GM12891 (cell line): ENCODE results near the gene PPP4R1.

Experiments
- DNase-seq: peaks from one replicate; pipeline ENCODE4 v3.0.0; 2011; ENCODE audit warnings: low spot score; ENCODE audit not compliant: insufficient read length
- FAIRE-seq: peaks from 2 replicates; lab custom pipeline; 2011; peaks lifted over from hg19 to GRCh38; lab: Jason Lieb, UNC
- PAX5 ChIP-seq: IDR thresholded peaks from 2 replicates; pipeline ENCODE4 v1.6.1; 2011; ENCODE audit warnings: low read length, moderate library complexity, mild to moderate bottlenecking; ENCODE audit not compliant: insufficient read depth, severe bottlenecking
- POLR2A ChIP-seq: IDR thresholded peaks from 2 replicates; pipeline ENCODE4 v1.6.1; 2011; ENCODE audit warnings: low read depth, low read length, control low read depth
- POLR2AphosphoS5 ChIP-seq: IDR thresholded peaks from 2 replicates; pipeline ENCODE4 v1.6.1; 2011; ENCODE audit warnings: low read depth, low read length, control low read depth
- POU2F2 ChIP-seq: IDR thresholded peaks from 2 replicates; pipeline ENCODE4 v1.6.1; 2011; ENCODE audit warnings: low read depth, mild to moderate bottlenecking, control low read depth, low read length, moderate library complexity
- SPI1 ChIP-seq: IDR thresholded peaks from 2 replicates; pipeline ENCODE4 v1.6.1; 2011; ENCODE audit warnings: low read depth, low read length, control low read depth
- TAF1 ChIP-seq: IDR thresholded peaks from 2 replicates; pipeline ENCODE4 v1.6.1; 2011; ENCODE audit warnings: low read depth, low read length, control low read depth

Gene PPP4R1

DNA sequence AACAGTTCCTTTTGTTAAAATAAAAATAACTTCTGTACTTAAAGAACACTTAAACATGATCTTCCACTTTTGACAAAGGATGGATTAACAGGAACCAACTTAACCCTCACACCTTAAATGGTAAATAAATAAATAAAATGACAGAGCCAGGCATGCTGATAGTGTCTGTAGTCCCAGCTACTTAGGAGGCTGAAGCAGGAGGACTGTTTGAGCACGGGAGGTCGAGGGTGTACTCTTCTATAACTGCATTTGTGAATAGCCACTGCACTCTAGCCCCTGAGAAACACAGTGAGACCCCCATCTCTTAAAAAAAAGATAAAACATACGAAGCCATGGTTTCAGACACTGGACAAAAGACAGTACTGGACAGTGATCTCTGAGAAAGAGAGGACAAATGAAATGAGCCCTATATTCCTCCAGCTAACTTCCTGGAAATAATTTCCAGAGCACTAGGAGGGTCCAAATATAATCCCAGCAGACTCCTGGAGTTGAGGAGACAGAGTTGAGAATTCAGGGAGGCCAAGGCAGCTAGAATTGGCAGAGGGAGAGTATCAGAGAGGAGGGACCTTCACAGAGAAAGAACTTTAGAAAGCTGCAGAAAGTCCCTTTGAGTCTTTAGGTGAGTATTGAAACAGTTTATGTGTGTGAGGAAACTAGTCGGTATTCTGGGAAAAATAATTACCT lies 17.4 kb downstream of the PPP4R1 start:
- FAIRE-seq (no peak), DNase-seq (no peak)
- TF ChIP-seq POU2F2: no peak
- TF ChIP-seq POLR2A: no peak
- no peak for TF ChIP-seq TAF1
- TF ChIP-seq POLR2AphosphoS5: no peak
- no peak for TF ChIP-seq PAX5
- no peak for TF ChIP-seq SPI1

DNA sequence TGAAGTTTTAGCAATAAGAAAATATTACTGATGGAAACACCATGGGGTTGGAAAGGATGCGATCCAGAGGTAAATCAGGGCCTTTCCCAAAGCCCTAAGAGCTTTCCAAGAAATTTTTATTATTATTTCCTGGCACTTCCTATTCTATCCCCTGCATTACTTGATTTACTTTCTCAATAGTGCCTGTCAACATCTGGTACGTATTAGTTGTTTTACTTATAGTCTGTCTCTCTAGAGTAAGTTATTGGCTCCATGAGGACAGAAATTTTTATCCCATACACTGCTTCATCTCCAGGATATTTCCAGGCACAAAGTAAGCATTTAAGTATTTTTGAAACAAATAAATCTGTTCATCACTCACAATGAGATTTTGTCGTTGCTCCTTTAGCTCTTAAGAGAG lies 18.1 kb downstream of the PPP4R1 start:
- DNase-seq: no peak
- TF ChIP-seq POU2F2: no peak
- TF ChIP-seq PAX5: no peak
- TF ChIP-seq TAF1: no peak
- no peak for FAIRE-seq

DNA sequence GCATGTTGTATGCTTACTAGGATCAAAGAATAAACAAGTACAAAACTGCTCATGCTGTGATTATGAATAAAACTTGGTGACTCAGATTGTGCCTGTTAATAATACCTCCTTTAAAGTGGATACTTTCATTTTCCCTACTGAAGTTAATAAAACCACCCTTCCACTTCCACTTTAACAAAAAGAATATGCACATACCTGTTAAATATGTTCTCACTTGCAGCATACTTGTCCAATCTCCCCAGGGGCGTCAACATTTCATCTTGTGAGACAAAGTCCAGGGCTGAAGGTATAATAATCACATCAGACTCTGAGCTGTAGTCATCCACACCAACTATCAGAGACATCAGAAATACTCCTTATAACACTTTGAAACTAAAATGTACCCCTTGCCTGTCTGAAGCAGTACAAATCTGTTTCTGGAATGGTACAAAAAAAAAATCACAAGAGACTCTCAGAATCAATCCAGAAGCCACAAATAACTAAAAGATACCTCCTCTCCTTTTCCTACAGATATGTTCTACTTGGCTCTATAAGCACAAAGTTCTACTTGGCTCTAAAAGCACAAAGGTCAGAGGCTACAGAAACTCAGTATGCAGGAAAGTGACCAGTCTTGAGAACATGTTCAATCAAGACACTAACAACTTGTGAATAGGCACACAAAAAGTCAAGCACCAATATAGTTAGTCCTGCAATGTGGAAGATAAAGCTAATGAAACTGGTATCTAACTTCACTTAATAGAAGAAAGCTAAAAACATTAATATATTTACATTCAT lies 19.3 kb downstream of the PPP4R1 start:
- DNase-seq (no peak), FAIRE-seq (peak; percentile 70)
- TF ChIP-seq POLR2AphosphoS5: no peak
- no peak for TF ChIP-seq POU2F2
- TF ChIP-seq PAX5: no peak
- peak; percentile 43; the same call in 1 of the 2 replicates for TF ChIP-seq SPI1
- TF ChIP-seq POLR2A: no peak
- TF ChIP-seq TAF1: no peak

DNA sequence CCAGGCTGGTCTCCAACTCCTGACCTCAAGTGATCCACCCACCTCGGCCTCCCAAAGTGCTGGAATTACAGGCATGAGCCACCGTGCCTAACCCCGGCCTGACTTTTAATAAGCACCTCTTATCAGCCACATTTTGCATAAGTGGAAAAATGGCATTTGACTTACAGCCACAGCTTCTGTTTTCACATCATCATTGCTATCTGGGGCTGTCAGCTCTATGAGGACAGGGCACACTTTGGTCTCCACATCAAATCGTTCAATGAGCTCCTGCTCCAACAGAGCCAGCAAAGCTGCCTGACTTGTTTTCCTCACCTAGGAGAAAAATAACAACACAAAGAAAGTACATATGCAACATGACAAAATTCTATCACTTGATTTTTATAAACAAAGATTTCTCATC lies 26.4 kb downstream of the PPP4R1 start:
- DNase-seq: no peak
- FAIRE-seq: no peak
- TF ChIP-seq POLR2AphosphoS5 (no peak), POU2F2 (no peak), TAF1 (no peak), PAX5 (no peak), SPI1 (no peak), POLR2A (no peak)

DNA sequence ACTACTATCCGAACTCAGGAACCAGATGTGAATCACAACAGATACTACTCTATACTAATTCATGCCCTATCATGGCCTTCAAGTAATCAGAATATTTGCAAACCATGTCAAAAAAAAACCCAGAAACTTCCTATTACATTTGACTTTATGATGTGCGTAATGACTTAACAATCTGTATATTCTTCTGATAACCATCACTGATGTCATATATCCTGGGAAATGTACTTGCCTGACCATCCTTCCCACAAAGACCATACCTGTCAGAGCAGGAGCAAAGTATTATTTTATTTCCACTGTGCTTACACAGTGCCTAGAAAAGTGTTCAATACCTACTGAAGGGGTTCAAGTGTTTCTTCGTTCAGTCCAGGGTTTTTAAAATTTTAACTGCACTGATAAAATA lies 27.5 kb downstream of the PPP4R1 start:
- FAIRE-seq: no peak
- DNase-seq: no peak
- TF ChIP-seq POLR2AphosphoS5: no peak

DNA sequence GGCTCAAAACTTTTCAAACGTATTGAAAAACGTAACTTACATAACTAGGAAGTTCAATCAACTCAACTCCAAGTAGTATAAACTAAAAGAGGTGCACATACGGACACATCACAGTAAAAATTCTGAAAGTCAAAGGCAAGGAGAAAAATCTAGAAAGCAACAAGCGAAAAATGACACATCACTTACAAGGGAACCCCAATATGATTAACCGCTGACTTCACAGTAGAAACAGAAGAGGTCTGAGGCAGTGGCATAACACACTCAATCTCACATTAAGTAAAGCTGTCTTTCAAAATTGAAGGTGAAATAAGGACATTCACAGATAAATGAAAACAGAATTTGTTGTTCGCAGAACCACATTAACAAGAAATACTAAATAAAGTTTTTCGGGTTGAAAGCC lies 32.7 kb downstream of the PPP4R1 start:
- no peak for TF ChIP-seq POLR2AphosphoS5
- TF ChIP-seq TAF1: no peak
- TF ChIP-seq PAX5: no peak
- TF ChIP-seq POU2F2: no peak
- no peak for TF ChIP-seq SPI1
- TF ChIP-seq POLR2A: no peak
- no peak for DNase-seq
- FAIRE-seq: no peak

DNA sequence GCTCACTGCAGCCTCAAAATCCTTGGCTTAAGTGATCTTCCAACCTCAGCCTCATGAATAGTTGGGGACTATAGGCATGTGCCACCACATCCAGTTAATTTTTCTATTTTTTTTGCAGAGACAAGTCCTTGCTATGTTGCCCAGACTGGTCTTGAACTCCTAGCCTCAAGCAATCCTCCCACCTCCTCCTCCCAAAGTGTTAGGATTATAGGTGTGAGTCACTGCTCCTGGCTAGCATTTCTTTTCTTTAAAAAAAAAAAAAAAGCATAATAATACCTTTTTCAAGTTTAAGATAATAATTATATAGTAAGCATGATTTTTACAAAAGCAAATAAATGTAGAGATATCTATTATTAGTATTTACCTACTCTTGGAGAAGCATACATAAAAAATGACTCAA lies 36.1 kb downstream of the PPP4R1 start:
- DNase-seq (no peak), FAIRE-seq (no peak)
- no peak for TF ChIP-seq PAX5

DNA sequence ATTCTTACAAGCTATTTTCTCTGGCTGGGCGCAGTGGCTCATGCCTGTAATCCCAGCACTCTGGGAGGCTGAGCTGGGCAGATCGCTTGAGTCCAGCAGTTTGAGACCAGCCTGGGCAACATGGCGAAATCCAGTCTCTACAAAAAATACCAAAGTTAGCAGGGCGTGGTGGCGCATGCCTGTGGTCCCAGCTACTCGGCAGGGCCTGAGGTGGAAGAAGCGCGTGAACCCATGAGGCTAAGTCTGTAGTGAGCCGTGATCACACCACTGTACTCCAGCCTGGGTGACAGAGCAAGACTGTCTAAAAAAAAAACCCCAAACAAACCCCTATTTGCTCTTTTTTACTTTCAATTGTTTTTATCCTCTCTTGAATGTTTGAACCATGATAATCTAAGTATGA lies 37.0 kb downstream of the PPP4R1 start:
- TF ChIP-seq POU2F2 (no peak), PAX5 (no peak), SPI1 (no peak), TAF1 (no peak)
- DNase-seq (no peak), FAIRE-seq (no peak)

DNA sequence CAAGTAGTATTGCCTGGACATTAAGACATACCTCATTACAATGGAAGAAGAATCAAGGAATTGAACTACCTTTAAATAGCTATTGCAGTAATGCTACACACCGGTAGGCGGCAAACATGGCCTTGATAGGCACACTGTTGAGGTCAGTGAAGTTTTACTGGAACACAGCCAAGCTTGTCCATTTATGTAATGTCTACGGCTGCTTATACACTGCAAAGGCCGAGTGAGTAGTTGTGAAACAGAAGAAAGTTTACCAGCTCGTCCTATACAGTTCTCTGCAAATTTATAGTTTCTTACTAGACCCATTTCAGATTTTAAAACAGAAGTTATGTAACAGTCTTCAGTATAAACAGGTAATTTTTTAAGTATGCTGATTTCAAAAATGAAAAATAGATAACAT lies 38.8 kb downstream of the PPP4R1 start:
- no peak for DNase-seq
- TF ChIP-seq SPI1 (no peak), PAX5 (no peak), POLR2AphosphoS5 (no peak), TAF1 (no peak), POU2F2 (no peak), POLR2A (no peak)
- no peak for FAIRE-seq

DNA sequence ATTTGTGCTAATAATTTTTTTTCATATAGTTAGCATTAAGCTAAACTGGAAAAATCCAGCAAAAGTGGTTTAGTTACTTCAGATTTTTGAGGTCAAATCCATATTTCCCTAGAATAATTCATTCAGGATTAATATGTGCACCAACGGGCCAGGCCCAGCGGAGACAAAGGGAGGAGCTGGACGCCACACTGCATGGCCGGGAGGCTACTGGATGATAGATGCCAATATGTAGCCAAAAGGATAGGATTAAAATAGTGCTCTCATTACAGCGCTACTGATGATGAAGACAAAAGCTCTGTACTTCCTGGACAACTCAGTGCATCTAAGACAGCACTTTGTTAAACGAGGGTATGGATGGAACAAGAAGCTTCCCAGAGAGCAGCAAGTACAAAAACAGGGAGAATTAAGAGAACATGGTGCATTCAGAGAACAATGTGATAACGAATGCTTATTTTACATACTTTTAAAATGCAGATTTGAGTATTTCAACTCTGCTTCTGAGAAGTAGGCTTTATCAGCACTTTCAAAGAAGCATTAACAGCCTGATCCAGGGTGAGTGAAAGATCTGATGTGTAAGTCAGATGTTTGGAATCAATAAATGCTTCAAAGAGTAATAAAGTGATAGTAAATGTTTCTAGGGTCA lies 39.8 kb downstream of the PPP4R1 start:
- FAIRE-seq: peak; percentile 9
- TF ChIP-seq POLR2A (no peak), PAX5 (no peak), POU2F2 (no peak), SPI1 (no peak), POLR2AphosphoS5 (no peak), TAF1 (no peak)
- no peak for DNase-seq

DNA sequence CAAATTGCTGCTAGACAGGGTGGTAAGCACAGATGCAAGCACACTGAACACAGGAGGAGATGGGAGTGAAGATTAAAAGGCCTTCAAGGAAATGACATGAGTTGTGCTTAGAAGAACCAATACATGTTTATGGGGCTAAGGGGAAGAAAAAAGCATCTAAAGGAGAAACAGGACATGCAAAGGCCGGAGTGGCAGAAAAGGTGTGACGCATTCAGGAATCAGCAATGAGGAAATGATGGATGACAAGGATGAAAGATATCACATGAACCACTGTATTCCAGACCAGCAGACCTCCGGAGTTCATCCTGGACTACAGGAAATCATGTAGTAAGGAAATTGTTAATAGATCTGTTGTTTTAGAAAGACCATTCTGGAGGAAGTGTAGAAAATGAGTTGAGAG lies 42.8 kb downstream of the PPP4R1 start:
- FAIRE-seq (no peak), DNase-seq (no peak)
- TF ChIP-seq PAX5 (no peak), POLR2A (no peak), SPI1 (no peak), TAF1 (no peak), POLR2AphosphoS5 (no peak), POU2F2 (no peak)

DNA sequence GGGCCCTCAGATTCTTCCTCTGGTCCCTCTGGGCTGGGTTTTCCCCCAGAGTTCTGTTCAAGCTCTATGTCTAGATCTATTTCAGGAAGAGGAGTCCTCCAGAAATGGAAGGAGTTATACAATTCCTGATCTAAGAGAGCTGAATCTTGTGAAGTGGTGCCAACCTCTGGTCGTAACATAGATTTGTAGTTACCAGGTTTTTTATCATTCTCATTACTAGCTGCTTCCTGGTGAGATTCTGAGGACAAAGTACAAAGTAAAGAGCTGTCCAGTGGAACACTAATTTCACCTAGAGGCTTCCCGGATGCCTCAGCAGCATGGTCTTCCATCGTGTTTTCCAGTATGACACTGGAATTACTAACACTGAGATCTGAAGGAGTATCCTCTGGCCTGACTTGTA lies 44.1 kb downstream of the PPP4R1 start:
- FAIRE-seq (no peak), DNase-seq (no peak)
- TF ChIP-seq POLR2AphosphoS5 (no peak), SPI1 (no peak), POLR2A (no peak), PAX5 (no peak), TAF1 (no peak), POU2F2 (no peak)
